Progenitor cell of endocrine pancreas (in vitro differentiated cells): Measurements from ENCODE around the gene PES1. TPM values are rescaled to one million over a fixed set of nuclear protein-coding genes. Genes with fewer than 3 reads are reported as not detected.
"Not testable (repeated sequence)": the region's sequence is repeated elsewhere in the genome, so short reads cannot be mapped to it uniquely, and the experiment has no call there.

Source experiments
- DNase-seq: peaks from one replicate; pipeline ENCODE4 v3.0.0; 2021; ENCODE audit warnings: low spot score; ENCODE audit not compliant: unreplicated experiment
- H3K27ac Mint-ChIP-seq: 2 replicates; pipeline ENCODE4 v1.8.0; 2021; ENCODE audit warnings: mild to moderate bottlenecking, moderate library complexity, mixed read lengths
- H3K27me3 Mint-ChIP-seq: 2 replicates; pipeline ENCODE4 v1.8.0; 2021; ENCODE audit warnings: mixed read lengths
- H3K36me3 Mint-ChIP-seq: 2 replicates; pipeline ENCODE4 v1.8.0; 2022; ENCODE audit warnings: mixed read lengths; ENCODE audit not compliant: insufficient read depth
- H3K4me1 Mint-ChIP-seq: 2 replicates; pipeline ENCODE4 v1.8.0; 2021; ENCODE audit warnings: low read depth, mixed read lengths
- H3K4me3 Mint-ChIP-seq: 2 replicates; pipeline ENCODE4 v1.8.0; 2021; ENCODE audit warnings: low read depth, mild to moderate bottlenecking, moderate library complexity, mixed read lengths
- H3K9me3 Mint-ChIP-seq: 2 replicates; pipeline ENCODE4 v1.8.0; 2021; ENCODE audit warnings: low read depth, mixed read lengths
- total RNA-seq: library from RNA; stranded (reverse); gene quantifications from 2 replicates; pipeline ENCODE4 v1.2.1, GENCODE V29; 2021
- TF ChIP-seq, protein P1 (sequence below): fragments of 200-600 bp; sonication (generic); IDR thresholded peaks from one replicate; pipeline ENCODE4 v1.5.0; 2021; ENCODE audit warnings: antibody characterized with exemption, mild to moderate bottlenecking; ENCODE audit not compliant: unreplicated experiment

PES1 gene
- total RNA-seq, 1 donor from 2014 or later, result 71.6 TPM

DNA sequence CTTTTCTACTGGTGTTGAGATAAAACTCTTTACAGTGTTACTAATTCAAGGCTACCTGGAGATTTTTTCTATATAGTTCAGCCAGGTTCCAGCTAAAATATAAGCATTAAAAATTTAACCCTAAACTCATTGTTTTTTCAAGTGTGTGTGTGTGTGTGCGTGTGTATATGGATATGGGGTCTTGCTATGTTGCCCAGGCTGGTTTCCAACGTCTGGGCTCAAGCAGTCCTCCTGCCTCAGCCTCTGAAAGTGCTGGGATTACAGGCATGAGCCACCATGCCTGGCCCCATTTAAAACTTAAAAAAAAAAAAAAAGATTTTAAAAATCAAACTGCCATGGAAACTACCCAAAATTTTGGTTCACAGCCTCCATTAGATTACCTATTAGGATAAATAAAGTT is 4.5 kb upstream of the PES1 start:
- no peak for DNase-seq
- Mint-ChIP-seq H3K4me1 (no peaks in the 10 kb centered on the region), H3K27ac (no peak overlapping the region)

DNA sequence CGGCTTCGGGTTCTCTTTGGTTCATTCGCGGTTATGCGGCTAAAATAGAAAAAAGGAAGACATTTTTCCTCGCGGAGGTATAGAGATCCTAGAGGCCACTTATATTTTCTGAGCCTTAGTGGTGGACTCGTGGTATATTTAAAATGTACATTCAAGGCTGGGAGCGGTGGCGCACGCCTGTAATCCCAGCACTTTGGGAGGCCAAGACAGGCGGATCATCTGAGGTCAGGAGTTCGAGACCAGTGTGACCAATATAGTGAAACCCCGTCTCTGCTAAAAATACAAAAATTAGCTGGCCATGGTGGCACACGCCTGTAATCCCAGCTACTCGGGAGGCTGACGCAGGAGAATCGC is 627 bp upstream of the PES1 start:
- not testable (repeated sequence) for H3K36me3 Mint-ChIP-seq, H3K9me3 Mint-ChIP-seq, H3K4me1 Mint-ChIP-seq, H3K27ac Mint-ChIP-seq, DNase-seq, H3K4me3 Mint-ChIP-seq, H3K27me3 Mint-ChIP-seq

More for the DNA sequence above, 4.5 kb upstream of the PES1 start:
- Mint-ChIP-seq H3K9me3 (no peaks in the 10 kb centered on the region), H3K27me3 (peaks cover 10% of the 10 kb centered on the region), H3K4me3 (no peak overlapping the region), H3K36me3 (no peaks in the 10 kb centered on the region)
- TF ChIP-seq, protein P1, sequence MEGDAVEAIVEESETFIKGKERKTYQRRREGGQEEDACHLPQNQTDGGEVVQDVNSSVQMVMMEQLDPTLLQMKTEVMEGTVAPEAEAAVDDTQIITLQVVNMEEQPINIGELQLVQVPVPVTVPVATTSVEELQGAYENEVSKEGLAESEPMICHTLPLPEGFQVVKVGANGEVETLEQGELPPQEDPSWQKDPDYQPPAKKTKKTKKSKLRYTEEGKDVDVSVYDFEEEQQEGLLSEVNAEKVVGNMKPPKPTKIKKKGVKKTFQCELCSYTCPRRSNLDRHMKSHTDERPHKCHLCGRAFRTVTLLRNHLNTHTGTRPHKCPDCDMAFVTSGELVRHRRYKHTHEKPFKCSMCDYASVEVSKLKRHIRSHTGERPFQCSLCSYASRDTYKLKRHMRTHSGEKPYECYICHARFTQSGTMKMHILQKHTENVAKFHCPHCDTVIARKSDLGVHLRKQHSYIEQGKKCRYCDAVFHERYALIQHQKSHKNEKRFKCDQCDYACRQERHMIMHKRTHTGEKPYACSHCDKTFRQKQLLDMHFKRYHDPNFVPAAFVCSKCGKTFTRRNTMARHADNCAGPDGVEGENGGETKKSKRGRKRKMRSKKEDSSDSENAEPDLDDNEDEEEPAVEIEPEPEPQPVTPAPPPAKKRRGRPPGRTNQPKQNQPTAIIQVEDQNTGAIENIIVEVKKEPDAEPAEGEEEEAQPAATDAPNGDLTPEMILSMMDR, result no peak

DNA sequence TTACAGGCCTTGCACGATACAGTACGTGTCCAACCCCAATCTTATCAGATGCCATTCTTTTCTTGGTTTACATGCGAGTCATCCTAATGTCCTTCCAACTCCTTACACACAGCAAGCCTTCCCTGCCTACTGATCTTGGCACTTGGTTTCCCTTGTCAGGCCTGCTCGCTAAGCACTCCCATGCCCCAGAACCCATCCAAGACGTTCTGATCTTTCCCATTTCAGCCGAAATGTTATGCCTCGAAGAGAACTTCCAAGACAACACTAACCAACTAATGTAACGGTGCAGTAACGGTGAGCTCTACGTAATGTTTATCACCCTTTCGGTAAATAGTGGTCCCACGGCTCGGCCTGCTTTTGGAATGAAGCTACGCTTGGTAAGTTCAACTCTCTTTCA is 521 bp downstream of the PES1 start:
- Mint-ChIP-seq H3K4me3 (no peak overlapping the region), H3K27ac (no peak overlapping the region), H3K4me1 (peaks cover 2% of the 10 kb centered on the region), H3K27me3 (peaks cover 10% of the 10 kb centered on the region), H3K9me3 (no peaks in the 10 kb centered on the region), H3K36me3 (peaks cover 3% of the 10 kb centered on the region)
- TF ChIP-seq, protein P1, result no peak
- no peak for DNase-seq

DNA sequence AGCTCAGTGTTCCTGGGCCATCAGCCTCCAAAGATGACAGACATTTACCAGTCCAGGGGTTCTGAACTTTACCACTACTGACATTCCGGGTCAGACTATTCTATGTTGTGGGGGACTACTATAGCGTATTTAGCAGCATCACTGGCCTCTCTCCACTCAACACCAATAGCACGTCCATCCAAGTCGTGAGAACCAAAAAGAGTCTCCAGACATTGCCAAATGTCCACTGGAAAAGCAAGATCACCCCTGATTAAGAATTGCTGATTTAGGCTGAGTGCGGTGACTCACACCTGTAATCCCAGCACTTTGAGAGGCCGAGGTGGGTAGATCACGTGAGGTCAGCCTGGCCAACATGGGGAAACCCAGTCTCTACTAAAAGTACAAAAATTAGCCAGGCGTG is 5.3 kb downstream of the PES1 start:
- Mint-ChIP-seq H3K4me3 (no peak overlapping the region), H3K27me3 (no peaks in the 10 kb centered on the region), H3K36me3 (peaks cover 7% of the 10 kb centered on the region), H3K9me3 (no peaks in the 10 kb centered on the region), H3K4me1 (peaks cover 2% of the 10 kb centered on the region), H3K27ac (no peak overlapping the region)
- no peak for DNase-seq
- TF ChIP-seq, protein P1, result no peak

DNA sequence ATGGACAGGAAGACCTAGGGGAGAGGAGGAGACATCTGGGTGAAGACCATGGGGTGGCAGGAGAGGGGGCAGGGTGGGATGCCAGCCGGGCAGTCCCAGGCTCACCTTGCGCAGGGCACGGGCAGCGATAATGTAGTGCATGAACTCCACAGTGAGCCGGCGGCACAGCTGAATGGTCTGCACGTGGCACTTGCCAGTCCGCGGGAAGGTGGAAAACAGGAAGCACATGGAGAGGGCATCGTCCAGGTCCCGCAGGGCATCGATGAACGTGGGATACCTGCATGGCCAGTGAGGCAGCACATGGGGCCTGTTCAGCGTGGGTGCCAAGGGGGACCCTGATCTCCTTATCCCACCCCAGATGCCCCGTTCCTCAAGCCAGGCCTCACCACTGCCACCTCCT is 7.3 kb downstream of the PES1 start:
- H3K4me3 Mint-ChIP-seq, result no peak overlapping the region
- H3K27ac Mint-ChIP-seq, result no peak overlapping the region
- H3K9me3 Mint-ChIP-seq, result no peaks in the 10 kb centered on the region
- H3K4me1 Mint-ChIP-seq, result no peaks in the 10 kb centered on the region
- DNase-seq, result no peak
- peaks cover 11% of the 10 kb centered on the region for H3K36me3 Mint-ChIP-seq
- TF ChIP-seq, protein P1, result no peak
- no peaks in the 10 kb centered on the region for H3K27me3 Mint-ChIP-seq

DNA sequence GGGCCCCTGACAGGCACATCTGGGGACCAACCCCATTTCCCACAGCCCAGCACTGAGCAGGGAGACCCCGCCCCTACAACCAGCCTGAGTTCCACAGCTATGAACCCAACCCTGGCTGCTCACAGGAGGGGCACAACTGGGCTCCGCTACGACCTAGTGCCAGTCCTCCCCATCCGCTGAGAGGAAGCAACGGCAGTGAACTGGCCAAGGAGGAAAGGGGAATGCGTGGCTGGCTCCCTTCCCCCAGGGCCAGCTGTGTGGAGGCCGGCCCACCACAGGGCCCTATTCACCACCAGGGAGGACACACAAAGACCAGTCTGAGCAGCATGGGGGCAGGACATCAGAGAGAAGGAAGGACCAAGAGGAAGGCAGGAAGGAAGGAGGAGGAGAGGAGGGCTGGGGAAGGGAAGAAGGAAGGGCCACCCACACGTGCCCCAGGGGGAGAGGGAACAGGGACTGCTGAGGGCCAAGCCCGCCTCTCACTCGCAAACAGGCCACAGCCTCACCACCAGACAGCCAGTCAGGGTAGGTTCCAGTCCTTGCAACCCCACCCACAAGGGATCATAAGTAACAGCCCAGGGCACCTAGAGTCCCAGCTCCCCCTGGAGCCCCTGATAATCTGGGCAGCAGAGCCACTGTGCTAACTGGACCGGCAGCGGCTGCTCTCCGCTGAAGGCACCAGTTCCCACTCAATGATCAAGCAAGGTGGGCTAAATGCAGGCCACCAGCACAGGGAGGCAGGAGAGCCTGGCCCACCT is 8.7 kb downstream of the PES1 start:
- Mint-ChIP-seq H3K27me3 (no peaks in the 10 kb centered on the region), H3K4me3 (no peak overlapping the region), H3K36me3 (peaks cover 16% of the 10 kb centered on the region), H3K9me3 (no peaks in the 10 kb centered on the region), H3K27ac (no peak overlapping the region), H3K4me1 (no peaks in the 10 kb centered on the region)
- no peak for DNase-seq
- TF ChIP-seq, protein P1, result no peak
